ENCODE results near the gene SYT14. TPM values are rescaled to one million over a fixed set of nuclear protein-coding genes. Genes with fewer than 3 reads are reported as not detected.
A peak's percentile ranks its signal among the peaks of the same experiment; 100 is the strongest.

SYT14 gene
- polyA plus RNA-seq, 1 donor from 2014 or later, result 21.9 TPM

DNA sequence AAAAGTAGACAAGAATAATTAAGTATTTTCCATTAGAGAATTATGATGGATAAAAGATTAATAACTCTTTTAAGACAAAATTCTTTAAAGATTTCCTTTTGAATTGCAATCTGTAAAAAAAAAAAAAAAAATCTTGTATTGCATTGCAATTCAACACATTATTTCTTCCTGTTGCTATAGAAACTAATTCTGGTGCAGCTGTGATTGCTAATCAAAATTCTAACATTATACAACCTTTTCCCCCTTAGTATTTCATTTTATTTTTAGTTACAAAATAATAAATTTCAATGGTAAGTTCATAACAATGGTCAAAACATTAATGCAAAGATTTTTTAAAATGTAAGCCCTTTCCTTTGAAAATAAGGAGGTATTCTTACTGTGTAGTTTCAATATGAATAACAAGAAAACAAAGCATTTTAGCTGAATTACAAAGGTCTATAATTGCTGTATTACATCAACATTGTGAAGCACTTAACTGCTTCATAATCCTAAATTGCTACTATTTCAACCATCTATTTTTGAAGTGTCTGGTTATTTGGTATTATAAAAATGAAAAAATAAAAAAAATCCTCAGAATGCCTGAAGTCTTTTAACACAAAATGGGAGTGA lies 135.0 kb downstream of the SYT14 start:
- peak overlapping the region; percentile 51 for H3K4me3 ChIP-seq (ENCODE audit: low read length)
- TF ChIP-seq RAD21 (conservative IDR thresholded peaks at IDR 0.05), result no peak
- no peak for TF ChIP-seq EP300 (conservative IDR thresholded peaks at IDR 0.05; ENCODE audit: poor library complexity, severe bottlenecking)
- no peak for TF ChIP-seq MXI1 (conservative IDR thresholded peaks at IDR 0.05; ENCODE audit: poor library complexity, severe bottlenecking)
- TF ChIP-seq TAF1 (IDR thresholded peaks at IDR 0.05; ENCODE audit: low read depth), result no peak
- no peak for TF ChIP-seq SMC3 (conservative IDR thresholded peaks at IDR 0.05; ENCODE audit: poor library complexity)
- TF ChIP-seq, protein P1, sequence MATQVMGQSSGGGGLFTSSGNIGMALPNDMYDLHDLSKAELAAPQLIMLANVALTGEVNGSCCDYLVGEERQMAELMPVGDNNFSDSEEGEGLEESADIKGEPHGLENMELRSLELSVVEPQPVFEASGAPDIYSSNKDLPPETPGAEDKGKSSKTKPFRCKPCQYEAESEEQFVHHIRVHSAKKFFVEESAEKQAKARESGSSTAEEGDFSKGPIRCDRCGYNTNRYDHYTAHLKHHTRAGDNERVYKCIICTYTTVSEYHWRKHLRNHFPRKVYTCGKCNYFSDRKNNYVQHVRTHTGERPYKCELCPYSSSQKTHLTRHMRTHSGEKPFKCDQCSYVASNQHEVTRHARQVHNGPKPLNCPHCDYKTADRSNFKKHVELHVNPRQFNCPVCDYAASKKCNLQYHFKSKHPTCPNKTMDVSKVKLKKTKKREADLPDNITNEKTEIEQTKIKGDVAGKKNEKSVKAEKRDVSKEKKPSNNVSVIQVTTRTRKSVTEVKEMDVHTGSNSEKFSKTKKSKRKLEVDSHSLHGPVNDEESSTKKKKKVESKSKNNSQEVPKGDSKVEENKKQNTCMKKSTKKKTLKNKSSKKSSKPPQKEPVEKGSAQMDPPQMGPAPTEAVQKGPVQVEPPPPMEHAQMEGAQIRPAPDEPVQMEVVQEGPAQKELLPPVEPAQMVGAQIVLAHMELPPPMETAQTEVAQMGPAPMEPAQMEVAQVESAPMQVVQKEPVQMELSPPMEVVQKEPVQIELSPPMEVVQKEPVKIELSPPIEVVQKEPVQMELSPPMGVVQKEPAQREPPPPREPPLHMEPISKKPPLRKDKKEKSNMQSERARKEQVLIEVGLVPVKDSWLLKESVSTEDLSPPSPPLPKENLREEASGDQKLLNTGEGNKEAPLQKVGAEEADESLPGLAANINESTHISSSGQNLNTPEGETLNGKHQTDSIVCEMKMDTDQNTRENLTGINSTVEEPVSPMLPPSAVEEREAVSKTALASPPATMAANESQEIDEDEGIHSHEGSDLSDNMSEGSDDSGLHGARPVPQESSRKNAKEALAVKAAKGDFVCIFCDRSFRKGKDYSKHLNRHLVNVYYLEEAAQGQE (IDR thresholded peaks at IDR 0.05; ENCODE audit: borderline replicate concordance), result no peak
- no peak for TF ChIP-seq CTCF (IDR thresholded peaks at IDR 0.05; ENCODE audit: poor library complexity, severe bottlenecking)
- TF ChIP-seq EZH2 (IDR thresholded peaks at IDR 0.05; ENCODE audit: borderline replicate concordance, insufficient read depth, low read length, poor library complexity, severe bottlenecking), result no peak
- no peak for TF ChIP-seq POLR2AphosphoS5 (IDR thresholded peaks at IDR 0.05)

GRCh38 chr1:210074904-210075303 lies 136.9 kb downstream of the SYT14 start:
- Histone ChIP-seq H3K27me3 (ENCODE audit: insufficient read depth, low read depth, low read length) (no peaks in the 10 kb centered on the region), H3K9me2 (ENCODE audit: insufficient read depth, low read length) (no peaks in the 10 kb centered on the region), H3K27ac (ENCODE audit: low read length) (no peak overlapping the region), H2AFZ (ENCODE audit: low read depth, low read length) (no peak overlapping the region), H3K9me3 (ENCODE audit: low read length) (no peaks in the 10 kb centered on the region), H3K4me2 (ENCODE audit: low read length) (no peak overlapping the region), H3K79me2 (replicated peaks; ENCODE audit: insufficient read depth, low read length) (no peaks in the 10 kb centered on the region), H3F3A (ENCODE audit: insufficient read depth, low read length, poor library complexity, severe bottlenecking) (peaks cover 10% of the 10 kb centered on the region), H3K36me3 (ENCODE audit: insufficient read depth, low read length) (peaks cover 4% of the 10 kb centered on the region), H4K20me1 (ENCODE audit: insufficient read depth) (no peaks in the 10 kb centered on the region), H3K4me3 (ENCODE audit: low read length) (no peak overlapping the region), H3K9ac (ENCODE audit: low read length) (no peak overlapping the region)
- TF ChIP-seq RAD21 (conservative IDR thresholded peaks at IDR 0.05), result no peak
- no peak for TF ChIP-seq POLR2AphosphoS5 (IDR thresholded peaks at IDR 0.05)
- TF ChIP-seq CTCF (IDR thresholded peaks at IDR 0.05; ENCODE audit: poor library complexity, severe bottlenecking), result no peak
- no peak for TF ChIP-seq SMC3 (conservative IDR thresholded peaks at IDR 0.05; ENCODE audit: poor library complexity)
- no peak for TF ChIP-seq EZH2 (IDR thresholded peaks at IDR 0.05; ENCODE audit: borderline replicate concordance, insufficient read depth, low read length, poor library complexity, severe bottlenecking)
- TF ChIP-seq MXI1 (conservative IDR thresholded peaks at IDR 0.05; ENCODE audit: poor library complexity, severe bottlenecking), result no peak
- TF ChIP-seq EP300 (conservative IDR thresholded peaks at IDR 0.05; ENCODE audit: poor library complexity, severe bottlenecking), result no peak
- TF ChIP-seq, protein P1 (IDR thresholded peaks at IDR 0.05; ENCODE audit: borderline replicate concordance), result no peak
- no peak for TF ChIP-seq TAF1 (IDR thresholded peaks at IDR 0.05; ENCODE audit: low read depth)

More for the DNA sequence above, 135.0 kb downstream of the SYT14 start:
- Histone ChIP-seq H3K9ac (ENCODE audit: low read length) (peak overlapping the region; percentile 43), H3K4me2 (ENCODE audit: low read length) (peak overlapping the region; percentile 62), H3K9me3 (ENCODE audit: low read length) (no peaks in the 10 kb centered on the region), H3K27me3 (ENCODE audit: insufficient read depth, low read depth, low read length) (no peaks in the 10 kb centered on the region), H3F3A (ENCODE audit: insufficient read depth, low read length, poor library complexity, severe bottlenecking) (peaks cover 10% of the 10 kb centered on the region), H3K79me2 (replicated peaks; ENCODE audit: insufficient read depth, low read length) (peaks cover 4% of the 10 kb centered on the region), H4K20me1 (ENCODE audit: insufficient read depth) (no peaks in the 10 kb centered on the region), H2AFZ (ENCODE audit: low read depth, low read length) (no peak overlapping the region), H3K27ac (ENCODE audit: low read length) (peak overlapping the region; percentile 90), H3K9me2 (ENCODE audit: insufficient read depth, low read length) (no peaks in the 10 kb centered on the region), H3K36me3 (ENCODE audit: insufficient read depth, low read length) (peaks cover 4% of the 10 kb centered on the region)

Measured in neural cell (in vitro differentiated cells).